K562 (cell line): Measurements from ENCODE around the gene ATP2B1. TPM values are rescaled to one million over a fixed set of nuclear protein-coding genes. Genes with fewer than 3 reads are reported as not detected.

Experiments
- POU5F1 ChIP-seq: fragments of 150-350 bp; IDR thresholded peaks from 2 replicates; pipeline ENCODE4 v1.6.1; 2014; ENCODE audit warnings: borderline replicate concordance, low read length, low read depth, mild to moderate bottlenecking; ENCODE audit not compliant: partially characterized antibody
- PTTG1 ChIP-seq: fragments of 450-650 bp; IDR thresholded peaks from 2 replicates; pipeline ENCODE4 v1.6.1; 2016; ENCODE audit warnings: low read depth, mild to moderate bottlenecking, missing genetic modification characterization, missing compliant biosample characterization
- SNIP1 ChIP-seq: fragments of 450-650 bp; IDR thresholded peaks from 2 replicates; pipeline ENCODE4 v1.7.1; 2017; ENCODE audit warnings: low read depth, mild to moderate bottlenecking
- ZNF140 ChIP-seq: fragments of 250-450 bp; sonication (Bioruptor Pico); IDR thresholded peaks from 2 replicates; pipeline ENCODE4 v1.8.0; 2021; ENCODE audit warnings: moderate library complexity, mild to moderate bottlenecking, inconsistent platforms
- ZSCAN29 ChIP-seq: fragments of 450-650 bp; IDR thresholded peaks from 2 replicates; pipeline ENCODE4 v1.6.1; 2017
- polyA plus RNA-seq, 8 experiments: library from polyadenylated mRNA; depleted of rRNA in 4 of 8; stranded (reverse) in 5 of 8; unstranded in 3 of 8; fragments of >200 nt; fragmentation: Nextera tagmentation in 2 of 8; fragmentation: Illumina TruSeq in 1 of 8; extraction: Ambion mirVana in 2 of 8; extraction: Trizol in 1 of 8; gene quantifications; 2 replicates each; pipeline versions ENCODE4 v1.2.1 to v1.2.3, GENCODE V29; 2011 to 2014; ENCODE audit warnings: inconsistent platforms in 1 of 8, missing spikeins in 1 of 8
- total RNA-seq, 7 experiments: library from RNA; depleted of rRNA in 6 of 7; stranded (reverse); fragments of >200 nt in 6 of 7; fragmentation: Illumina TruSeq in 2 of 7; extraction: Trizol in 2 of 7; gene quantifications; 2 replicates each; pipeline versions ENCODE4 v1.2.1 to v1.2.3, GENCODE V29; 2011 to 2021; ENCODE audit warnings: low replicate concordance in 1 of 7
- TF ChIP-seq, protein P1 (sequence below), 2 experiments: fragments of 200-800 bp in 1 of 2; sonication (Bioruptor generic) in 1 of 2; sonication (generic) in 1 of 2; formaldehyde crosslinking in 1 of 2; IDR thresholded peaks in 1 of 2; conservative IDR thresholded peaks in 1 of 2; 2 replicates each; pipeline versions ENCODE4 v1.5.0 to v1.6.1; 2016 to 2020; ENCODE audit warnings: missing compliant biosample characterization in 1 of 2, missing genetic modification characterization in 1 of 2, missing genetic modification reagents in 1 of 2
- TF ChIP-seq, protein P2 (sequence below): sonication (generic); formaldehyde crosslinking; IDR thresholded peaks from 2 replicates; pipeline ENCODE4 v1.8.1; 2023; ENCODE audit warnings: mild to moderate bottlenecking, missing genetic modification reagents
- TF ChIP-seq, protein P3 (sequence below): fragments of 250-450 bp; sonication (Bioruptor Pico); IDR thresholded peaks from 2 replicates; pipeline ENCODE4 v1.5.0; 2021; ENCODE audit warnings: mild to moderate bottlenecking, borderline replicate concordance
- TF ChIP-seq, protein P4 (sequence below): fragments of 250-450 bp; sonication (Bioruptor Pico); IDR thresholded peaks from 2 replicates; pipeline ENCODE4 v1.9.0; 2021; ENCODE audit warnings: mild to moderate bottlenecking, inconsistent platforms
- TF ChIP-seq, protein P5 (sequence below): fragments of 250-450 bp; sonication (Bioruptor Pico); IDR thresholded peaks from 2 replicates; pipeline ENCODE4 v1.8.0; 2022; ENCODE audit warnings: moderate library complexity, mild to moderate bottlenecking, inconsistent platforms
- TF ChIP-seq, protein P6 (sequence below): fragments of 450-650 bp; IDR thresholded peaks from 2 replicates; pipeline ENCODE4 v1.6.1; 2016; ENCODE audit warnings: missing biosample characterization, missing genetic modification characterization

ATP2B1 gene
- total and polyA plus RNA-seq, 9 of the 15 experiments (the other 6 are each of a cell fraction or from before 2014, with no cell fraction given): 8.6 to 39.0 (median 27.8) TPM

DNA sequence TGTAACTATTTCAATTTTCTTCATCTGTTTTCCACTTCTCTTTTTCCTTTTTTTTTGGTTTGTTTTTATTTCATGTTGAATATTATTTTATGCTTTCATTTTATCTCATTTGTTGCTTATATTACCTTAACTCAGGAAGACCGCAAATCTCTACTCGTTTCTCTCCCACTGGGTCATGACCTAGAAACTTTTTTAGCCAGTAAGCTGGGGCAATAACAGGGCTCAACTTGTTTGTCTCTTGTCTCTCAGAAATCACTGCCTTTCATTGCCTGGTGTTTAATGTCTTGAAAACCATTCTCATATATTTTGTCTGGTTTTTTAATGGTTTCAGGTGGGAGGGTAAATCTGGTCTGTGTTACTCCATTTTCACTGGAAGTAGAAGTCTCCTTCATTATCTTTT, 36.6 kb upstream of the ATP2B1 start (continued):
- TF ChIP-seq, protein P1, sequence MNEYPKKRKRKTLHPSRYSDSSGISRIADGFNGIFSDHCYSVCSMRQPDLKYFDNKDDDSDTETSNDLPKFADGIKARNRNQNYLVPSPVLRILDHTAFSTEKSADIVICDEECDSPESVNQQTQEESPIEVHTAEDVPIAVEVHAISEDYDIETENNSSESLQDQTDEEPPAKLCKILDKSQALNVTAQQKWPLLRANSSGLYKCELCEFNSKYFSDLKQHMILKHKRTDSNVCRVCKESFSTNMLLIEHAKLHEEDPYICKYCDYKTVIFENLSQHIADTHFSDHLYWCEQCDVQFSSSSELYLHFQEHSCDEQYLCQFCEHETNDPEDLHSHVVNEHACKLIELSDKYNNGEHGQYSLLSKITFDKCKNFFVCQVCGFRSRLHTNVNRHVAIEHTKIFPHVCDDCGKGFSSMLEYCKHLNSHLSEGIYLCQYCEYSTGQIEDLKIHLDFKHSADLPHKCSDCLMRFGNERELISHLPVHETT (CRISPR knock-in tag; conservative IDR thresholded peaks at IDR 0.05 in 1 of 2, IDR thresholded peaks at IDR 0.05 in 1 of 2): no peak
- TF ChIP-seq, protein P2, sequence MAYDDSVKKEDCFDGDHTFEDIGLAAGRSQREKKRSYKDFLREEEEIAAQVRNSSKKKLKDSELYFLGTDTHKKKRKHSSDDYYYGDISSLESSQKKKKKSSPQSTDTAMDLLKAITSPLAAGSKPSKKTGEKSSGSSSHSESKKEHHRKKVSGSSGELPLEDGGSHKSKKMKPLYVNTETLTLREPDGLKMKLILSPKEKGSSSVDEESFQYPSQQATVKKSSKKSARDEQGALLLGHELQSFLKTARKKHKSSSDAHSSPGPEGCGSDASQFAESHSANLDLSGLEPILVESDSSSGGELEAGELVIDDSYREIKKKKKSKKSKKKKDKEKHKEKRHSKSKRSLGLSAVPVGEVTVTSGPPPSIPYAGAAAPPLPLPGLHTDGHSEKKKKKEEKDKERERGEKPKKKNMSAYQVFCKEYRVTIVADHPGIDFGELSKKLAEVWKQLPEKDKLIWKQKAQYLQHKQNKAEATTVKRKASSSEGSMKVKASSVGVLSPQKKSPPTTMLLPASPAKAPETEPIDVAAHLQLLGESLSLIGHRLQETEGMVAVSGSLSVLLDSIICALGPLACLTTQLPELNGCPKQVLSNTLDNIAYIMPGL (CRISPR knock-in tag): no peak
- TF ChIP-seq SNIP1: no peak
- TF ChIP-seq, protein P3, sequence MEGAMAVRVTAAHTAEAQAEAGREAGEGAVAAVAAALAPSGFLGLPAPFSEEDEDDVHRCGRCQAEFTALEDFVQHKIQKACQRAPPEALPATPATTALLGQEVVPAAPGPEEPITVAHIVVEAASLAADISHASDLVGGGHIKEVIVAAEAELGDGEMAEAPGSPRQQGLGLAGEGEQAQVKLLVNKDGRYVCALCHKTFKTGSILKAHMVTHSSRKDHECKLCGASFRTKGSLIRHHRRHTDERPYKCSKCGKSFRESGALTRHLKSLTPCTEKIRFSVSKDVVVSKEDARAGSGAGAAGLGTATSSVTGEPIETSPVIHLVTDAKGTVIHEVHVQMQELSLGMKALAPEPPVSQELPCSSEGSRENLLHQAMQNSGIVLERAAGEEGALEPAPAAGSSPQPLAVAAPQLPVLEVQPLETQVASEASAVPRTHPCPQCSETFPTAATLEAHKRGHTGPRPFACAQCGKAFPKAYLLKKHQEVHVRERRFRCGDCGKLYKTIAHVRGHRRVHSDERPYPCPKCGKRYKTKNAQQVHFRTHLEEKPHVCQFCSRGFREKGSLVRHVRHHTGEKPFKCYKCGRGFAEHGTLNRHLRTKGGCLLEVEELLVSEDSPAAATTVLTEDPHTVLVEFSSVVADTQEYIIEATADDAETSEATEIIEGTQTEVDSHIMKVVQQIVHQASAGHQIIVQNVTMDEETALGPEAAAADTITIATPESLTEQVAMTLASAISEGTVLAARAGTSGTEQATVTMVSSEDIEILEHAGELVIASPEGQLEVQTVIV (CRISPR knock-in tag): no peak
- TF ChIP-seq ZSCAN29: no peak
- TF ChIP-seq PTTG1 (tag): no peak
- no peak for TF ChIP-seq ZNF140
- TF ChIP-seq, protein P4, sequence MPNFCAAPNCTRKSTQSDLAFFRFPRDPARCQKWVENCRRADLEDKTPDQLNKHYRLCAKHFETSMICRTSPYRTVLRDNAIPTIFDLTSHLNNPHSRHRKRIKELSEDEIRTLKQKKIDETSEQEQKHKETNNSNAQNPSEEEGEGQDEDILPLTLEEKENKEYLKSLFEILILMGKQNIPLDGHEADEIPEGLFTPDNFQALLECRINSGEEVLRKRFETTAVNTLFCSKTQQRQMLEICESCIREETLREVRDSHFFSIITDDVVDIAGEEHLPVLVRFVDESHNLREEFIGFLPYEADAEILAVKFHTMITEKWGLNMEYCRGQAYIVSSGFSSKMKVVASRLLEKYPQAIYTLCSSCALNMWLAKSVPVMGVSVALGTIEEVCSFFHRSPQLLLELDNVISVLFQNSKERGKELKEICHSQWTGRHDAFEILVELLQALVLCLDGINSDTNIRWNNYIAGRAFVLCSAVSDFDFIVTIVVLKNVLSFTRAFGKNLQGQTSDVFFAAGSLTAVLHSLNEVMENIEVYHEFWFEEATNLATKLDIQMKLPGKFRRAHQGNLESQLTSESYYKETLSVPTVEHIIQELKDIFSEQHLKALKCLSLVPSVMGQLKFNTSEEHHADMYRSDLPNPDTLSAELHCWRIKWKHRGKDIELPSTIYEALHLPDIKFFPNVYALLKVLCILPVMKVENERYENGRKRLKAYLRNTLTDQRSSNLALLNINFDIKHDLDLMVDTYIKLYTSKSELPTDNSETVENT (CRISPR knock-in tag): no peak
- TF ChIP-seq POU5F1: no peak
- TF ChIP-seq, protein P5, sequence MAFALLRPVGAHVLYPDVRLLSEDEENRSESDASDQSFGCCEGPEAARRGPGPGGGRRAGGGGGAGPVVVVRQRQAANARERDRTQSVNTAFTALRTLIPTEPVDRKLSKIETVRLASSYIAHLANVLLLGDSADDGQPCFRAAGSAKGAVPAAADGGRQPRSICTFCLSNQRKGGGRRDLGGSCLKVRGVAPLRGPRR (CRISPR knock-in tag): no peak
- TF ChIP-seq, protein P6, sequence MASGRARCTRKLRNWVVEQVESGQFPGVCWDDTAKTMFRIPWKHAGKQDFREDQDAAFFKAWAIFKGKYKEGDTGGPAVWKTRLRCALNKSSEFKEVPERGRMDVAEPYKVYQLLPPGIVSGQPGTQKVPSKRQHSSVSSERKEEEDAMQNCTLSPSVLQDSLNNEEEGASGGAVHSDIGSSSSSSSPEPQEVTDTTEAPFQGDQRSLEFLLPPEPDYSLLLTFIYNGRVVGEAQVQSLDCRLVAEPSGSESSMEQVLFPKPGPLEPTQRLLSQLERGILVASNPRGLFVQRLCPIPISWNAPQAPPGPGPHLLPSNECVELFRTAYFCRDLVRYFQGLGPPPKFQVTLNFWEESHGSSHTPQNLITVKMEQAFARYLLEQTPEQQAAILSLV (tag): no peak
